Left lung (tissue), 10 donors: ENCODE results near the gene UBE2V1. TPM values are rescaled to one million over a fixed set of nuclear protein-coding genes. Genes with fewer than 3 reads are reported as not detected.
A peak's percentile ranks its signal among the peaks of the same experiment; 100 is the strongest.

Experiments
- ATAC-seq: fragments of 200-7000 bp; cut with Tn5 transposase; one replicate; pipeline ENCODE4 v1.9.1; 2020; ENCODE audit warnings: moderate library complexity
- DNase-seq, 4 donors: peaks; one replicate each; pipeline ENCODE4 v3.0.0-alpha.2; 2013 to 2020
- H3K27ac ChIP-seq, 2 donors: fragments of 200-600 bp; sonication (generic) in 1 of 2; one replicate each; pipeline versions ENCODE4 v1.5.0 to v1.8.0; 2020 to 2021
- H3K27me3 ChIP-seq, 2 donors: fragments of 200-600 bp; sonication (generic) in 1 of 2; one replicate each; pipeline versions ENCODE4 v1.5.0 to v1.8.0; 2020 to 2021
- H3K36me3 ChIP-seq, 2 donors: fragments of 200-600 bp; sonication (generic) in 1 of 2; one replicate each; pipeline versions ENCODE4 v1.5.0 to v1.8.0; 2020 to 2021
- H3K4me1 ChIP-seq, 2 donors: fragments of 200-600 bp; one replicate each; pipeline ENCODE4 v1.8.0; 2021
- H3K4me3 ChIP-seq, 2 donors: fragments of 200-600 bp; sonication (generic) in 1 of 2; one replicate each; pipeline versions ENCODE4 v1.5.0 to v1.8.0; 2020 to 2021; ENCODE audit warnings: mild to moderate bottlenecking in 1 of 2
- H3K9me3 ChIP-seq, 2 donors: fragments of 200-600 bp; sonication (generic) in 1 of 2; one replicate each; pipeline versions ENCODE4 v1.5.0 to v1.8.0; 2020 to 2021
- CTCF ChIP-seq, 2 donors: fragments of 200-600 bp; sonication (generic) in 1 of 2; IDR thresholded peaks; one replicate each; pipeline versions ENCODE4 v1.5.0 to v1.8.0; 2021; ENCODE audit warnings: antibody characterized with exemption in 2 of 2
- intact Hi-C, 2 donors: fragments of 100-400 bp; cut with DNase I; formaldehyde crosslinking; loops; one replicate each; pipeline versions ENCODE4 v1.11.2 to v1.14.2; 2022
- polyA plus RNA-seq, 6 donors: library from polyadenylated mRNA; unstranded; fragments of 120-200 nt; gene quantifications; one replicate each; pipeline ENCODE4 v1.2.1, GENCODE V29; 2013; ENCODE audit not compliant: insufficient read length in 6 of 6
- total RNA-seq, 2 donors: library from RNA; stranded (reverse); fragmentation: NEBNext Ultra II Directional; extraction: Animal tissue kit (Norgen Biotek cat#: 25700); gene quantifications; one replicate each; pipeline ENCODE4 v1.2.1, GENCODE V29; 2021
- donor health status: DM: no; HTN: yes; CAD: no.
- donor health status: DM: no; HTN: no; CAD: no.

Gene UBE2V1
- total and polyA plus RNA-seq, 8 donors = 72.6 to 178 (median 152) TPM

GRCh38 chr20:50126662-50127061, 13.7 kb upstream of the UBE2V1 start:
- DNase-seq (no peak), ATAC-seq (peak; percentile 64)
- intact Hi-C loops = no loop called here
- no peak for TF ChIP-seq CTCF (IDR thresholded peaks at IDR 0.05)
- Histone ChIP-seq H3K27me3 (no peaks in the 10 kb centered on the region), H3K9me3 (no peaks in the 10 kb centered on the region), H3K27ac (peak overlapping the region in 1 of 2 donors; percentile 37), H3K4me3 (no peak overlapping the region), H3K4me1 (peaks cover 0 to 3% of the 10 kb centered on the region in 2 donors), H3K36me3 (peaks cover 0 to 87% of the 10 kb centered on the region in 2 donors)

- Histone ChIP-seq H3K4me3 (no peak overlapping the region), H3K36me3 (peaks cover 0 to 74% of the 10 kb centered on the region in 2 donors), H3K27ac (no peak overlapping the region), H3K27me3 (no peaks in the 10 kb centered on the region), H3K9me3 (no peaks in the 10 kb centered on the region), H3K4me1 (peaks cover 0 to 14% of the 10 kb centered on the region in 2 donors)
- TF ChIP-seq CTCF (IDR thresholded peaks at IDR 0.05) = no peak
- no peak for ATAC-seq
- intact Hi-C loops = no loop called here
- no peak for DNase-seq
Measured at GRCh38 chr20:50125279-50125678, 12.3 kb upstream of the UBE2V1 start.

GRCh38 chr20:50124496-50124895, 11.5 kb upstream of the UBE2V1 start:
- intact Hi-C loops = loop anchor here in 1 of 2 donors (5.0 kb wide), 1 partner anchor 43 kb away; no protein-coding TSS in a partner anchor
- H3K27me3 ChIP-seq = no peaks in the 10 kb centered on the region
- no peak for TF ChIP-seq CTCF (IDR thresholded peaks at IDR 0.05)
- H3K9me3 ChIP-seq = no peaks in the 10 kb centered on the region
- DNase-seq (no peak), ATAC-seq (no peak)
- H3K36me3 ChIP-seq = peaks cover 0 to 66% of the 10 kb centered on the region in 2 donors
- no peak overlapping the region for H3K27ac ChIP-seq
- peaks cover 0 to 14% of the 10 kb centered on the region in 2 donors for H3K4me1 ChIP-seq
- H3K4me3 ChIP-seq = no peak overlapping the region

GRCh38 chr20:50123418-50123817, 10.5 kb upstream of the UBE2V1 start:
- Histone ChIP-seq H3K36me3 (peaks cover 0 to 55% of the 10 kb centered on the region in 2 donors), H3K4me1 (peaks cover 0 to 14% of the 10 kb centered on the region in 2 donors), H3K27ac (no peak overlapping the region), H3K4me3 (no peak overlapping the region), H3K9me3 (no peaks in the 10 kb centered on the region), H3K27me3 (no peaks in the 10 kb centered on the region)
- TF ChIP-seq CTCF (IDR thresholded peaks at IDR 0.05) = no peak
- intact Hi-C loops = loop anchor here in 1 of 2 donors (5.0 kb wide), 1 partner anchor 44 kb away; no protein-coding TSS in a partner anchor
- DNase-seq (no peak), ATAC-seq (no peak)

- no peaks in the 10 kb centered on the region for H3K9me3 ChIP-seq
- TF ChIP-seq CTCF (IDR thresholded peaks at IDR 0.05) = no peak
- no peak overlapping the region for H3K27ac ChIP-seq
- peak in 1 of 4 donors; percentile 0 for DNase-seq
- no peak overlapping the region for H3K4me3 ChIP-seq
- ATAC-seq = no peak
- intact Hi-C loops = loop anchor here in 1 of 2 donors (5.0 kb wide), 1 partner anchor 45 kb away; no protein-coding TSS in a partner anchor
- H3K27me3 ChIP-seq = no peaks in the 10 kb centered on the region
- H3K36me3 ChIP-seq = peaks cover 0 to 48% of the 10 kb centered on the region in 2 donors
- H3K4me1 ChIP-seq = peaks cover 0 to 14% of the 10 kb centered on the region in 2 donors
Measured at GRCh38 chr20:50122763-50123162, 9.8 kb upstream of the UBE2V1 start.
